IMR-90 (cell line): ENCODE data around the gene SPATA46. TPM values are rescaled to one million over a fixed set of nuclear protein-coding genes. Genes with fewer than 3 reads are reported as not detected.

Experiments used
- ATAC-seq: fragments of 200-7000 bp; cut with Tn5 transposase; 2 replicates; pipeline ENCODE4 v1.9.1; 2020; ENCODE audit warnings: low read depth, mild to moderate bottlenecking, moderate library complexity
- BruUV-seq: library from RNA; stranded (reverse); fragments of 400-500 nt; replicated peaks from 2 replicates; lab custom pipeline; 2021; lab: Mats Ljungman, UMichigan
- CTCF ChIA-PET: fragments of 300-600 bp; formaldehyde crosslinking; extraction: SDS; loops from one replicate; lab custom pipeline; 2021; ENCODE audit warnings: antibody characterized with exemption; lab: Yijun Ruan, JAX
- POLR2A ChIA-PET: fragments of 300-600 bp; sonication (Branson Sonifier 250); formaldehyde crosslinking; loops from one replicate; lab custom pipeline; 2022; ENCODE audit warnings: antibody characterized with exemption; ENCODE audit not compliant: unreplicated experiment; lab: Charles Lee
- DNase-seq: peaks from one replicate; pipeline ENCODE4 v3.0.0; 2013
- H2AFZ ChIP-seq: replicated peaks from 2 replicates; pipeline ENCODE3; 2013; ENCODE audit warnings: low read length, mild to moderate bottlenecking; ENCODE audit not compliant: poor library complexity
- H2AK5ac ChIP-seq: 2 replicates; pipeline ENCODE4 v1.6.1; 2013; ENCODE audit warnings: low read depth, low read length, inconsistent platforms
- H2AK9ac ChIP-seq: replicated peaks from 2 replicates; pipeline ENCODE3; 2013; ENCODE audit warnings: mild to moderate bottlenecking, low read depth, low read length, moderate library complexity; ENCODE audit not compliant: poor library complexity
- H2BK120ac ChIP-seq: 2 replicates; pipeline ENCODE4 v1.6.1; 2013; ENCODE audit warnings: low read depth, low read length, inconsistent platforms
- H2BK15ac ChIP-seq: 3 replicates; pipeline ENCODE4 v1.6.1; 2013; ENCODE audit warnings: low read depth, low read length, inconsistent platforms
- H2BK20ac ChIP-seq: 2 replicates; pipeline ENCODE4 v1.6.1; 2013; ENCODE audit warnings: low read depth, mild to moderate bottlenecking, inconsistent platforms, low read length, moderate library complexity
- H2BK5ac ChIP-seq: 2 replicates; pipeline ENCODE4 v1.6.1; 2013; ENCODE audit warnings: mild to moderate bottlenecking, low read depth, low read length, inconsistent platforms; ENCODE audit not compliant: poor library complexity, severe bottlenecking
- H3K14ac ChIP-seq: replicated peaks from 2 replicates; pipeline ENCODE4 v1.6.1; 2013; ENCODE audit warnings: low read depth, low read length, inconsistent platforms
- H3K18ac ChIP-seq: 2 replicates; pipeline ENCODE4 v1.6.1; 2013; ENCODE audit warnings: low read depth, low read length, control low read depth
- H3K23ac ChIP-seq: 2 replicates; pipeline ENCODE4 v1.6.1; 2013; ENCODE audit warnings: low read depth, low read length, inconsistent platforms
- H3K27ac ChIP-seq: 2 replicates; pipeline ENCODE4 v1.5.1; 2013; ENCODE audit warnings: mild to moderate bottlenecking, control low read depth, low read length; ENCODE audit not compliant: insufficient read depth
- H3K27me3 ChIP-seq: 2 replicates; pipeline ENCODE4 v1.6.1; 2013; ENCODE audit warnings: low read length; ENCODE audit not compliant: control insufficient read depth, insufficient read depth
- H3K36me3 ChIP-seq: 2 replicates; pipeline ENCODE4 v1.6.1; 2013; ENCODE audit warnings: low read length, mixed read lengths; ENCODE audit not compliant: control insufficient read depth, insufficient read depth
- H3K4ac ChIP-seq: 2 replicates; pipeline ENCODE4 v1.6.1; 2013; ENCODE audit warnings: low read depth, low read length, inconsistent platforms
- H3K4me1 ChIP-seq: 2 replicates; pipeline ENCODE4 v1.6.1; 2013; ENCODE audit warnings: low read length, mixed read lengths; ENCODE audit not compliant: control insufficient read depth, insufficient read depth
- H3K4me2 ChIP-seq: 2 replicates; pipeline ENCODE4 v1.6.1; 2013; ENCODE audit warnings: low read depth, mild to moderate bottlenecking, control low read depth, low read length, moderate library complexity
- H3K4me3 ChIP-seq: 2 replicates; pipeline ENCODE4 v1.5.1; 2013; ENCODE audit warnings: low read depth, mild to moderate bottlenecking, control low read depth, low read length, moderate library complexity; ENCODE audit not compliant: insufficient read depth
- H3K56ac ChIP-seq: 2 replicates; pipeline ENCODE4 v1.6.1; 2013; ENCODE audit warnings: low read length, inconsistent platforms; ENCODE audit not compliant: insufficient read depth; ENCODE audit errors: extremely low read depth
- H3K79me1 ChIP-seq, 2 experiments: 2 replicates each; pipeline ENCODE4 v1.6.1; 2013; ENCODE audit warnings: low read length in 2 of 2, inconsistent platforms in 1 of 2, low read depth in 1 of 2
- H3K9ac ChIP-seq: 2 replicates; pipeline ENCODE4 v1.6.1; 2013; ENCODE audit warnings: low read depth, low read length, control low read depth
- H3K9me1 ChIP-seq: 2 replicates; pipeline ENCODE4 v1.6.1; 2013; ENCODE audit warnings: low read length, inconsistent platforms; ENCODE audit not compliant: insufficient read depth
- H3K9me3 ChIP-seq: 2 replicates; pipeline ENCODE4 v1.6.1; 2013; ENCODE audit warnings: low read length; ENCODE audit not compliant: control insufficient read depth, insufficient read depth
- H4K20me1 ChIP-seq: 2 replicates; pipeline ENCODE4 v1.6.1; 2013; ENCODE audit warnings: low read length, inconsistent platforms; ENCODE audit not compliant: insufficient read depth
- H4K5ac ChIP-seq: 2 replicates; pipeline ENCODE4 v1.6.1; 2013; ENCODE audit warnings: mild to moderate bottlenecking, low read depth, low read length, control low read depth
- H4K8ac ChIP-seq, 2 experiments: 2 replicates each; pipeline ENCODE4 v1.6.1; 2013; ENCODE audit warnings: low read depth in 2 of 2, low read length in 2 of 2, control low read depth in 1 of 2, inconsistent platforms in 1 of 2
- H4K91ac ChIP-seq: 2 replicates; pipeline ENCODE4 v1.6.1; 2013; ENCODE audit warnings: low read depth, low read length, inconsistent platforms; ENCODE audit not compliant: insufficient read depth
- MAZ ChIP-seq: IDR thresholded peaks from 2 replicates; pipeline ENCODE4 v1.6.1; 2012; ENCODE audit warnings: low read depth, mild to moderate bottlenecking, low read length, improper control_type of control experiment, moderate library complexity, borderline replicate concordance
- NFE2L2 ChIP-seq: fragments of 150-350 bp; IDR thresholded peaks from 2 replicates; pipeline ENCODE4 v1.6.1; 2016; ENCODE audit warnings: low read depth, mild to moderate bottlenecking, low read length
- RCOR1 ChIP-seq: IDR thresholded peaks from 2 replicates; pipeline ENCODE4 v1.6.1; 2012; ENCODE audit warnings: mild to moderate bottlenecking, low read length, improper control_type of control experiment; ENCODE audit not compliant: insufficient replicate concordance
- SMC3 ChIP-seq: fragments of 150-350 bp; IDR thresholded peaks from 2 replicates; pipeline ENCODE4 v1.6.1; 2016; ENCODE audit warnings: low read depth, mild to moderate bottlenecking, antibody characterized with exemption, low read length, moderate library complexity
- WGBS, 2 experiments: methylation state at CpG; one replicate each; pipeline versions ENCODE4 v1.1.5 to v1.1.7; 2013; ENCODE audit warnings: missing lambda C conversion rate in 2 of 2; ENCODE audit not compliant: insufficient read length in 1 of 2; ENCODE audit errors: extremely low coverage in 2 of 2; 5-methylcytosine and 5-hydroxymethylcytosine counted together
- dilution Hi-C: fragments of 300-500 bp; cut with HindIII; formaldehyde crosslinking; loops from one replicate; pipeline ENCODE4 v1.14.3; 2018; ENCODE audit warnings: low sequenced_read_pairs; ENCODE audit not compliant: unreplicated experiment
- in situ Hi-C: fragments of 300-500 bp; cut with MboI; formaldehyde crosslinking; loops from 3 replicates; pipeline ENCODE4 v1.14.3; 2019; ENCODE audit warnings: low sequenced_read_pairs, inconsistent platforms, mixed read lengths
- intact Hi-C: fragments of 100-400 bp; cut with micrococcal nuclease; formaldehyde crosslinking; loops from 2 replicates; pipeline ENCODE4 v1.10.0; 2022
- polyA plus RNA-seq, 3 experiments: library from polyadenylated mRNA; depleted of rRNA; stranded (reverse); fragments of >200 nt; gene quantifications; 2 replicates each; pipeline ENCODE4 v1.2.3, GENCODE V29; 2012; ENCODE audit warnings: low replicate concordance in 1 of 3
- total RNA-seq: library from RNA; depleted of rRNA; stranded (reverse); fragments of >200 nt; gene quantifications from 2 replicates; pipeline ENCODE4 v1.2.3, GENCODE V29; 2012

The SPATA46 gene
- total and polyA plus RNA-seq, 2 of the 4 experiments (the other 2 are of a cell fraction): not detected

DNA sequence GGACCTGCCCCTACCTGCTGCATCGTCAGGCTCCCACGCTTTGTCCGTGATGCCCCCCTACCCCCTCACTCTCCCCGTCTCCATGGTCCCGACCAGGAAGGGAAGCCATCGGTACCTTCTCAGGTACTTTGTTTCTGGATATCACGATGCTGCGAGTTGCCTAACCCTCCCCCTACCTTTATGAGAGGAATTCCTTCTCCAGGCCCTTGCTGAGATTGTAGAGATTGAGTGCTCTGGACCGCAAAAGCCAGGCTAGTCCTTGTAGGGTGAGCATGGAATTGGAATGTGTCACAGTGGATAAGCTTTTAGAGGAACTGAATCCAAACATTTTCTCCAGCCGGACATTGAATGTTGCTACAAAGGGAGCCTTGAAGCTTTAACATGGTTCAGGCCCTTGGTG is 8.9 kb downstream of the SPATA46 start:
- H4K8ac ChIP-seq: no peak overlapping the region
- no peaks in the 10 kb centered on the region for H3K9me3 ChIP-seq
- no peak overlapping the region for H3K14ac ChIP-seq
- H2AK5ac ChIP-seq: no peak overlapping the region
- no peak overlapping the region for H3K4me3 ChIP-seq
- H3K27ac ChIP-seq: no peak overlapping the region
- no peak overlapping the region for H3K4ac ChIP-seq
- dilution Hi-C loops: no loop called here
- H3K9ac ChIP-seq: no peak overlapping the region
- TF ChIP-seq MAZ (no peak), SMC3 (no peak), RCOR1 (no peak), NFE2L2 (no peak)
- ChIA-PET POLR2A (no interaction called here), CTCF (interaction anchor here (1.2 to 1.5 kb wide), 3 partner anchors 11 to 312 kb away, joined by 3 to 5 read pairs (median 4); no protein-coding TSS in a partner anchor)
- H3K4me2 ChIP-seq: no peak overlapping the region
- no peak overlapping the region for H2BK120ac ChIP-seq
- peaks cover 18% of the 10 kb centered on the region for H3K27me3 ChIP-seq
- H4K20me1 ChIP-seq: no peaks in the 10 kb centered on the region
- no peaks in the 10 kb centered on the region for H3K36me3 ChIP-seq
- H2AFZ ChIP-seq: no peak overlapping the region
- intact Hi-C loops: no loop called here
- ATAC-seq: no peak
- H4K91ac ChIP-seq: no peak overlapping the region
- H2BK15ac ChIP-seq: no peak overlapping the region
- H3K56ac ChIP-seq: no peak overlapping the region
- no peak overlapping the region for H2BK20ac ChIP-seq
- no peak overlapping the region for H2BK5ac ChIP-seq
- H3K9me1 ChIP-seq: no peaks in the 10 kb centered on the region
- no peak for DNase-seq
- H3K4me1 ChIP-seq: no peaks in the 10 kb centered on the region
- H3K23ac ChIP-seq: no peak overlapping the region
- H3K79me1 ChIP-seq: no peaks in the 10 kb centered on the region
- no peak overlapping the region for H2AK9ac ChIP-seq
- no TSS peak for BruUV-seq
- 67% methylated on average over 4 of the region's 10 CpGs; no CpG with 5 or more reads in 1 of the 2 experiments for WGBS, 2 experiments
- no peak overlapping the region for H3K18ac ChIP-seq
- in situ Hi-C loops: no loop called here
- no peak overlapping the region for H4K5ac ChIP-seq
